Activated CD4-positive, alpha-beta T cell treated with anti-CD3 and anti-CD28 coated beads for 48 hours (primary cell): Measurements from ENCODE around the gene TADA2A.
A peak's percentile ranks its signal among the peaks of the same experiment; 100 is the strongest.

Experiments
- DNase-seq: peaks from one replicate; pipeline ENCODE4 v3.0.0-alpha.2; 2020

The TADA2A gene, protein sequence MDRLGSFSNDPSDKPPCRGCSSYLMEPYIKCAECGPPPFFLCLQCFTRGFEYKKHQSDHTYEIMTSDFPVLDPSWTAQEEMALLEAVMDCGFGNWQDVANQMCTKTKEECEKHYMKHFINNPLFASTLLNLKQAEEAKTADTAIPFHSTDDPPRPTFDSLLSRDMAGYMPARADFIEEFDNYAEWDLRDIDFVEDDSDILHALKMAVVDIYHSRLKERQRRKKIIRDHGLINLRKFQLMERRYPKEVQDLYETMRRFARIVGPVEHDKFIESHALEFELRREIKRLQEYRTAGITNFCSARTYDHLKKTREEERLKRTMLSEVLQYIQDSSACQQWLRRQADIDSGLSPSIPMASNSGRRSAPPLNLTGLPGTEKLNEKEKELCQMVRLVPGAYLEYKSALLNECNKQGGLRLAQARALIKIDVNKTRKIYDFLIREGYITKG

GRCh38 chr17:37406635-37407461 is at the start of gene TADA2A, which contains the start of gene ACACA:
TSS of gene TADA2A (plus strand) at chr17:37406886. CDS start at chr17:37411366, 4,480 bp downstream.
TSS of gene ACACA (minus strand) at chr17:37406836. CDS start at chr17:37406299, 537 bp downstream.
- peak; percentile 85 for DNase-seq

GRCh38 chr17:37358098-37358829 is 48.4 kb upstream of the TADA2A start:
- peak; percentile 70 for DNase-seq

DNA sequence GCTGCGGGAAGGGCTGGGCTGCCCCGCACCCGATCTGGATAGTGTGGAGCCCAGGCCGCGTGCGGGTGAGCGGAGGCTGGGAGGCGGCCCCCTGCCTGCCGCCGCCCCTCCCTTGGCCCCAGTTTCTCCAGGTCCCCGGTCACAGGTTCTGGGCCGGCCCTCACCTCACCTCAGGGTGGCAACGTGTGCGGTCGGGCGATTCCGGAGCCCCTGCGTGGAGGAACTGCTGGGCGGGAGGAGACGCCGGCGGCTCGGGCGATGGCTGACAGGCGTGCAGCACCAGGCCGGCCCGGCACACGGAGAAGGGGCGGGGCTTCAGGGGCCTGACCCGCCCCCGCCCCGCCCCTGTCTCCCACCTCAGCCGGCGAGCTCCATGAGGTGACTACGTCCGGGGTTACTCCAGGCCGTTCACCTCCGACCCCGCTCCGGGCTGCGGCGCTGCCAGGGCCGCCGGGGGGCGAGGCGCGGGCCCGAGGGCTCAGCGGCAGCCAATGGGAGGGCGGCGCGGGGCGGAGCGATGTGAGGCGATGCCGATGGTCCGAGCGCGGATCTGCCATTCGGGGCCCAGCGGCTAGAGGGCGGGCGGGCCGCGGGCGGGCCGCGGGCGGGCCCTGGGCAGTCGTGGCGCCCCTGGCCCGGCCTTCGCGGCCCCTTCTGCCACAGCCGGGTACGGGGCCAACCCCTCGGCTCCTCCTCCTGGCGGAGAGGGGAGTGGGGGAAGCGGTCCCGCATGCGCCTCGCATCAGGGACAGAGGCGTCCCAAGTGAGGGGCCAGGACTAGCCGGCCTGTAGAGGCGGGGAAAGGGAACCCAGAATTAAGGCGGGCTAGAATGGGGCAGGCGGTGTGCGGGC is 47.6 kb upstream of the TADA2A start:
- DNase-seq: peak; percentile 95

DNA sequence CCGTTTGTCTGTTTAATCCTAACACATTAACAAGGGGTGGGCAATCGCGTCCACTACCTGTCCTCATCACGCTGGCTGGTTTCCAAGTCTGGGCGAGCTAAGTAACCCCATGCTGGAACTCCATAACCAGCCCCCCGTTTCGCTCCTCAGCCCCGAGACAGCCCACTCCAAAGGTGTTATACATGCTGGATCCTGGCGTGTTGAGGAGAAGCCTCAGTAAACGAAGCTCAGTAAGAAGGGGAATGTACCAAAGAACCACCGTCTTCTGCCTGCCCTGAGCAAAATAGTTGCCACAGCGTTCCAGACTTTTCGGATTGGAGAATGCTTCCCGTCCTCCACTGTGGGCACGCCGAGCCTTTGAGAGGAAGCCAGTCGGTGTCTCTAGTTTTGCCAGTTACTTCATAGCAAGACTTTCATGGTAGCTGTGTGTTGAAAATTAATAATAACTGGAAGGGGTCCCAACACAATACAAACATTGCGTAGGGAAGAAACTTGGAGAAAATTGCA is 47.0 kb upstream of the TADA2A start:
- DNase-seq: no peak

- no peak for DNase-seq
Observed at GRCh38 chr17:37360632-37361031, 46.1 kb upstream of the TADA2A start.

DNA sequence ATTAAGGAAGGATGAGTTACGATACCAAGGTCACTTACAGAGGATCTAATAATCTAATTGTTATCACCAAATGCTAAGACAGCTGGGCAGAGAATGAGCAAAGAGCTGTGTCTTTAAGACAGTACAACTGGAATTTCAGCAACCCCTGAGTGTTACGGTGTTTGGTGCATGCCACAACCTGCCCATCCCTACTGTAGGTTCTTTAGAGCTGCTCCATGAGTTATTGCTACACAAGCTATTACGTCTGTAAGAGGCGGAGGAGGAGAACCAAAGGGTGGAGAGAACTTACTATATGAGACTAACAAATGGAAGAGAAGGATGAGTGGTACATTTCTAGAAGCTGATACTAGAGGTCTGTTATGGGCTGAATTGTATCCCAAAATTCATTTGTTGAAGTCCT is 45.1 kb upstream of the TADA2A start:
- DNase-seq: no peak

- DNase-seq: no peak
Observed at GRCh38 chr17:37365589-37365988, 41.1 kb upstream of the TADA2A start.

DNA sequence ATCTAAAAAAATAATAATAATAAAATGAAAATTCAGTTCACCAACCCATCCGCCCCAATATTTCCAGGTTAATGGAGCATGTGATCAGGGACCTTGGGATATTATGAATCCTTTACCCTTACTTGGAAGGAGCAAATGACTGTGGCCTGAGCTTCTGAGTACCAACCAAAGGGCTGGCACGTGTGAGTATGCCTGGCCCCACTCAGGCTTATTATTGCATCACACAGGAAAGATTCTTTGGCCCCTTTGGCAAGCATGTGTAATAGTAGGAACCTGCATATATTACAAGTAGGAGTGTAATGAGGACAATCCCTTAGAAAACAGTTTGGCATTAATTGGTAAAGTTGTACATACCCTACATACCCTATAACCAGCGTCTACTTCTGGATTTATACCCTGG is 38.1 kb upstream of the TADA2A start:
- no peak for DNase-seq

DNA sequence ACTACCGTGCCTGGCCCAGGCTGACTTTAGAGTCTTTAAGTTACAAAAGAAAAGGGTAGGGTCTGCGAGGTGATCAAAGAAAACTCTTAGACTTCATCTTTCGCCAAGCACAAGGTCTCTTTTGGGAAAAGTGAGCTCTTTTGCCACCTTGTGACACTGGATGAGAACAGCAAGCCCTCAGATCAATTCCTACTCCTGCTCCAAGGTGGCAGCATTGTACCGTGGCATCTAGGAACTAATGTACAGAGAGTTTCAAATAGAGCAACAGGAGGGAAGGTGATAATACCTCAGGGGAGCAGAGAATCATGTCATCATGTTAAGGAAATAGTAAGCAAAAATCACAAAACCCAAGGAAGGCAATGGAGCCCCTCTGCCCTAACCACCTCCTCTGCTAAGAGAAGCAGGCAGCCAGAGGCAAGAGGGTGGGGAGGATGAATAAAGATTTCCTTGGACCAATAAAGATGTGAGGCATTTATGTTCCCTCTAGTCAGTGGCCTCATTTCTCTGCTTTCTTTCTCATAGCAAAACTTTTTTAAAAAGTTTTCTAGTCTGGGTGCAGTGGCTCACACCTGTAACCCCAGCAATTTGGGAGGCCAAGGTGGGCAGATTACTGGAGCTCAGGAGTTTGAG is 33.0 kb upstream of the TADA2A start:
- DNase-seq: peak; percentile 76

DNA sequence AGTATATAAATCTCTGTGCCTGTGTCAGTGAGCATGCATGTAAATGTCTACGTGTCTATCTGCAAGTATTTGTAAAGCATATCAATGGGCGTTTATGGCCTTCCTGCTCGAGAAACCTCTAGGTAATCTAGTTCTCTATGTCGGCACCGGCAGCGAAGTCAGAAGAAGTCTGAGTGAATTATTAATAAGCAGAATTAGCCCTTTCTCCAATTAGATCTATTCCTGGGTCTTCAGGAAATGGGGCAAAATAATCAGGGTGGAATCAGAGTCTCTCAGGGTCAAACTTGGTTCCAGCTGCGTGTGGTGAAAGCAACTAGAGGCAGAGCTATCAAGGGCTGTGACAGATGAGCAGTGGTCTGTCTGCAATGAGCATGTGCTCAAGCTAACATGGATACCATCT is 31.0 kb upstream of the TADA2A start, which contains the start of gene C17orf78:
TSS of gene C17orf78 (plus strand) at position 280 of the 400 bp plus-strand sequence. CDS start at position 388, 108 bp downstream.
- no peak for DNase-seq

DNA sequence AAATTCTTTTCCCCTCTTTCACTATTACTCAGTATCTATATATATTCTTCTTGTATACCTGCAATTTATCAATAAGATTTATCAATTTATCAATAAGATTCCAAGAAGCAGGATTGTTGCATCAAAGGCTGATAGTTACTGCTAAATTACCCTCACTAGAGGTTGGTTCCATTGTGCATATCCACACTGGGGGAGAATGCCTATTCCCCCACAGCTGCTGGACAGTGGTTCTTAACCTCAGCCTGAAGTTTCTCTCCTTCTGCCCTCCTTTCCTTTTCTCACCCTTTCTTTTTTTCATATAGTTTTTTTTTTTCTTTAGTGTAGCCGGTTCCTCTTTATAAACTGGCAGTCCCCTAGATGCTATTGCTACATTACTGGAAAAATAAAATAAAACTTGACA is 24.6 kb upstream of the TADA2A start:
- no peak for DNase-seq

DNA sequence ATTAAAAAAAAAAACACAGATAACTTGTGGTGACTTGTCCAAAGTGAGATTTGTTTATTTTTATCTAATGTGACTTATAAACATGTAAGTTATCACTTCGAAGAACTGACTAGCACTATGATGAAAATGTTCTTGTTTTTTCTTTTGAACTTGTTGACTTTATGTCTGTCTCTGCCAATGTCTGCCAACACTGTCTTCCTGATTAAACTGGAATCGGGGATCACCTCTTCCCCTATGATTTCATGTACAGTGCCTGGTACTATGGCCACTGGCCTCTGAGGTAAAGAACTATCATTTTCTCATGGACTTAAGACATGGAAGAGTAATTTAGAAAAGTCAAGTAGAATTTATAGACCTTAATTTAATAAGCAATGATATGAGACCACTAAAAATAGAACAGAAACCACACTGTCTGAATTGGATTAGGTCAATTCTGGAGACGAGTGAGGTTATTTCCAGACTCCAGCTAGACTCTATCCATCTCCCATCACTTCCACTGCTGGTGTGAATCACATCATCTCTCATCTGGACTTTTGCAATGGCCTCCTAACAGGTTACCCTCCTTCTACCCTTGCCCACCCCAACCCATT is 22.0 kb upstream of the TADA2A start:
- DNase-seq: no peak

GRCh38 chr17:37385474-37385990 is 21.2 kb upstream of the TADA2A start:
- DNase-seq: no peak

GRCh38 chr17:37386462-37386861 is 20.2 kb upstream of the TADA2A start:
- DNase-seq: no peak

GRCh38 chr17:37388266-37388665 is 18.4 kb upstream of the TADA2A start:
- DNase-seq: no peak

GRCh38 chr17:37389160-37389559 is 17.5 kb upstream of the TADA2A start:
- no peak for DNase-seq

DNA sequence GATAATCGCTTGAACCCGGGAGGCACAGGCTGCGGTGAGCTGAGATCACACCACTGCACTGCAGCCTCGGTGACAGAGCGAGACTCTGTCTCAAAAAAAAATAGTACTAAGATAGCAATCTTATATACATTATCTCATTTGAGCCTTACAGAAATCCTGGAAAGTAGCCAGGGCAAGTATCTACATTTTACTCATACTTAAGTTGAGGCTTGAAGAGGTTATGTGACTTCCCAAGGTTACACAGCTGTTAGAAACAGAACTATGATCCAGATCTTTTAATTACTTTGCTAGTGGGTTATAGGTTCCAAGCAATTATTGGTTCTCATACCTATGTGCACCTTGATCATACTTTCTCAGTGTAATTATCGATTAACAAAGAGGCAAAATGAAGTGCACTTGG is 15.5 kb upstream of the TADA2A start:
- no peak for DNase-seq

DNA sequence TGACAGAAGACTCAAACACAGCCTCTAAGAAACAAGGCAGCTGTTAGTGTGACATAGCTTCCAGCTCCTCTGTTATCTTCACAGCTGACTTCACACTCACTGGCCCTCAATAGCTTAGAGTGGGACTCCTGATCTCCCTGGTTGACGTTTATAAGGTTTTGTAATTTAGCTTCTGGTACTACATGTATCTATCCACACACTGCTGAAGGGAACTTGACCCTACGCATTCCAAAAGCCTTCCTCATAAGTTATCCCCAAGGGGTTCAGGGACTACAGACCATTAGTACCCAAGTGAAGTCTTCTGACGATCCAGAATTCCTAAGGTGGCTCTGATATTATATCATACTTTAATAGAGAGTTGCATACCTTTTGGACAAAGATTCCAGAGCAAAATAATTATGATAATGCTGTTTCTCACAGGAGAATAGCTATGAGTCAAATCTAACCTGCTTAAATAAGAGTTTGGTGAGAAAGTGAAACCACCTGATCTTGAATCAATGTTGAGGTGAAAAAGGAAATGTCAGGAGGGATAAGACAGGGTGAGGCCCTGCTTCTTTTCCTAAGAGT is 14.6 kb upstream of the TADA2A start:
- no peak for DNase-seq

GRCh38 chr17:37393352-37393751 is 13.3 kb upstream of the TADA2A start:
- no peak for DNase-seq

DNA sequence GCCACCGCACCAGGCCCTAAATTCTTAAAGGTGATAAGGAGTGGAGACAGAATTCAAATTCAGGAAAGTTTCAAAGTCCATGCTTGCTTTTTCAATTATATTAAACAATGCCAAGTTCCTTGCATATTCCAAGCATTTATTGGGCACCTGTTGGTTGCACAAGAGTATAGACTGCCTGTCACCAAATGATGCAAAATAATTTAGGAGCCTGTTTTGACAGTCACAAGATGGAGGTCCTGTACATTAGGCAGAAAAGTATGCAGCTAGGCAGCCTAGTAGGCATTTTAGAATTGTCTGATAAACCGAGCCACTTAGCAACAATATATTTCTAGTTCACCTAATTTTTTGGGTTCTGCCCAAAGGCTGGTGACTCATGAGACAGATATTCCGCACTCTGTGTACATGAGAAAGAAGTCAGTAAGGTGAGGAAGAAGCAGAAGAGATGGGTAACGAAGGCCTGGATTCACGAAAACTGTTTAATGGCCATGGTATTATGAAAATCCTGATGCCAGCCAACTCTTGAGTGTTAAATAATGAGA is 7.4 kb upstream of the TADA2A start:
- no peak for DNase-seq
